ENCODE results near the gene TSPAN12.

TSPAN12 gene

DNA sequence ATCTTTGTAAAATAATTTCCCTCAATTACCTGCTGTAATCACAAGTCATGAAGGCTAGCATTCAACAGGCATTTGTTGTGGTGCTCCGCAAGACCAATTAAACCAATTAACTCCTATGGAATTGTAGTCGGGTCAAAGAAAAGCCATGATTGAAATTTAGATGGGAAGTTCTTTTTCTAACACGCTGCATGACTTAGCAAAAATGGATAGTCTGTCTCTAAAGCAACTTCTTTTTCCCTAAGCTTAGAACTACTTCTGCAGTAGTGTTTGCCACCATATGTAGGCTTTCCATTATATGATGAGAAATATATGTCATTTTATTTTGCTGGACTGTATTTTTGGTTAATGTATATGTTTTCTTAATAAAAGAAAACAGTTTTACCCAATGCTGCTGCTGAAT, 119.1 kb downstream of the TSPAN12 start:
- FAIRE-seq, result no peak

Measured in TTC549 (cell line).